ENCODE results near the gene STX2. TPM values are rescaled to one million over a fixed set of nuclear protein-coding genes. Genes with fewer than 3 reads are reported as not detected.
"Not testable (repeated sequence)": the region's sequence is repeated elsewhere in the genome, so short reads cannot be mapped to it uniquely, and the experiment has no call there.

Gene STX2
- total and polyA plus RNA-seq, 3 donors from 2014 or later: 27.3 to 39.5 (median 33.5) TPM

GRCh38 chr12:130870442-130871285 lies 31.6 kb upstream of the STX2 start:
- H3K4me1 ChIP-seq: peaks cover 9% of the 10 kb centered on the region
- no peaks in the 10 kb centered on the region for H3K9me3 ChIP-seq
- H3K4me3 ChIP-seq: peak overlapping the region; percentile 58 to 95
- peak; percentile 51 for DNase-seq
- H3K27me3 ChIP-seq: no peaks in the 10 kb centered on the region
- TF ChIP-seq POLR2A (IDR thresholded peaks at IDR 0.05): no peak
- peak in 1 of 3 experiments; percentile 36 for TF ChIP-seq CTCF (IDR thresholded peaks at IDR 0.05)
- peak overlapping the region; percentile 86 to 96 for H3K27ac ChIP-seq
- no peaks in the 10 kb centered on the region for H3K36me3 ChIP-seq (ENCODE audit: low read depth, missing control alignments)
- intact Hi-C loops (cut with DNase I; ENCODE audit: low total_unique reads): no loop called here
- 21 to 52% methylated on average over 11 to 31 of the region's 31 CpGs for WGBS, 2 donors

GRCh38 chr12:130868412-130868811 lies 29.4 kb upstream of the STX2 start:
- no peak for TF ChIP-seq CTCF (IDR thresholded peaks at IDR 0.05)
- no peak for TF ChIP-seq POLR2A (IDR thresholded peaks at IDR 0.05)
- intact Hi-C loops (cut with DNase I; ENCODE audit: low total_unique reads): no loop called here
- Histone ChIP-seq H3K27ac (no peak overlapping the region), H3K9me3 (no peaks in the 10 kb centered on the region), H3K4me3 (no peak overlapping the region), H3K36me3 (ENCODE audit: low read depth, missing control alignments) (no peaks in the 10 kb centered on the region), H3K27me3 (no peaks in the 10 kb centered on the region), H3K4me1 (peaks cover 1% of the 10 kb centered on the region)
- DNase-seq: no peak
- 47 to 61% methylated on average over 4 of the region's 4 CpGs for WGBS, 2 donors

- TF ChIP-seq CTCF (IDR thresholded peaks at IDR 0.05) (no peak), POLR2A (IDR thresholded peaks at IDR 0.05) (no peak)
- intact Hi-C loops (cut with DNase I; ENCODE audit: low total_unique reads): no loop called here
- 88 to 91% methylated on average over 5 of the region's 5 CpGs for WGBS, 2 donors
Measured at GRCh38 chr12:130863298-130863697, 24.2 kb upstream of the STX2 start.

GRCh38 chr12:130862771-130863170 lies 23.7 kb upstream of the STX2 start:
- H3K27me3 ChIP-seq; H3K4me1 ChIP-seq; intact Hi-C loops (cut with DNase I; ENCODE audit: low total_unique reads); H3K4me3 ChIP-seq; DNase-seq; H3K36me3 ChIP-seq (ENCODE audit: low read depth, missing control alignments); H3K27ac ChIP-seq; H3K9me3 ChIP-seq: not testable (repeated sequence)
- WGBS, 2 donors: 92 to 94% methylated on average over 8 of the region's 8 CpGs

More at GRCh38 chr12:130863298-130863697, 24.2 kb upstream of the STX2 start:
- no peaks in the 10 kb centered on the region for H3K36me3 ChIP-seq (ENCODE audit: low read depth, missing control alignments)
- no peak overlapping the region for H3K4me3 ChIP-seq
- H3K9me3 ChIP-seq: no peaks in the 10 kb centered on the region
- H3K4me1 ChIP-seq: no peaks in the 10 kb centered on the region
- no peak overlapping the region for H3K27ac ChIP-seq
- DNase-seq: no peak
- no peaks in the 10 kb centered on the region for H3K27me3 ChIP-seq

- intact Hi-C loops (cut with DNase I; ENCODE audit: low total_unique reads): no loop called here
- no peaks in the 10 kb centered on the region for H3K27me3 ChIP-seq
- H3K9me3 ChIP-seq: no peaks in the 10 kb centered on the region
- 91% methylated on average over 4 of the region's 4 CpGs for WGBS, 2 donors
- TF ChIP-seq CTCF (IDR thresholded peaks at IDR 0.05) (no peak), POLR2A (IDR thresholded peaks at IDR 0.05) (no peak)
- no peaks in the 10 kb centered on the region for H3K36me3 ChIP-seq (ENCODE audit: low read depth, missing control alignments)
- H3K27ac ChIP-seq: no peak overlapping the region
- H3K4me3 ChIP-seq: no peak overlapping the region
- no peak for DNase-seq
- H3K4me1 ChIP-seq: no peaks in the 10 kb centered on the region
Measured at GRCh38 chr12:130862161-130862560, 23.1 kb upstream of the STX2 start.

Measured in testis (tissue), 3 donors.